ENCODE measurements around the gene LY86. TPM values are rescaled to one million over a fixed set of nuclear protein-coding genes. Genes with fewer than 3 reads are reported as not detected.

LY86 gene
- total and polyA plus RNA-seq, 3 donors from 2014 or later, result 0.87 to 3.5 (median 1.6) TPM

DNA sequence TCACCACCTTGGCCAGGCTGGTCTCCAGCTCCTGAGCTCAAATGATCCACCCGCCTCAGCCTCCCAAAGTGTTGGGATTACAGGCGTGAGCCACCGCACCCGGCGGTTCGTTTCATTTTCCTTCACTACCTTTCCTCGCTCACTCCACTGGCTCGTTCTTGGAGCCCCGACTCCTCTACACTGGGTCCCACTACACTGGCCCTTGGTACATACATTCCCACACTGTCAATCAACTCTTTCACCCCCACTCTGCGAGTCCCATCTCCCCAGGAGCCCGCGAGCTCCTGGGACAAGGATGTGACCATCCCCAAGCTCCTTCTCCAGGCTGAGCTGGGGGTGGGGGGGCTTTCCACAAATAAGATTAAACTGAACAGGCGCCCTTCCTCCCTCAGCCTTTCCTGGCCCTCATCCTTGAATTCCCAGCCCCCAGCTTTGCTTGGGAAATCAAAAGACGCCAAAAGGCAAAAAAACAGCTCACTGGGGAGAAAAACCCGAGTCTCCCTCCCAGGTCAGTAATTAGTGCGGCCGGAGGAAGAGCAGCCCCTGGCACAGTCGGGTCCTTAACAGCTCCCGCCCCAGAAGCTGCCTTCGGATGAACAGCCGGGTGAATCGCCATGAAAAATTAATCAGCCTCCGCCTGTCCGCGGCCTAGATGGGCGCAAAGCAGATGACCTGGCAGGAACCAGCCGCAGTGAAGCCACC is 42.8 kb upstream of the LY86 start:
- no peak for DNase-seq
- 25 to 35% methylated on average over 23 to 27 of the region's 27 CpGs for WGBS, 2 donors
- intact Hi-C loops (cut with DNase I; ENCODE audit: low total_unique reads), result no loop called here
- Histone ChIP-seq H3K27me3 (no peaks in the 10 kb centered on the region), H3K36me3 (ENCODE audit: low read depth, missing control alignments) (no peaks in the 10 kb centered on the region), H3K27ac (no peak overlapping the region), H3K4me1 (peaks cover 10% of the 10 kb centered on the region), H3K9me3 (no peaks in the 10 kb centered on the region), H3K4me3 (peak overlapping the region; percentile 43 to 65)
- TF ChIP-seq CTCF (IDR thresholded peaks at IDR 0.05), result no peak
- no peak for TF ChIP-seq POLR2A (IDR thresholded peaks at IDR 0.05)

- H3K4me3 ChIP-seq, result peak overlapping the region; percentile 43 to 65
- no peaks in the 10 kb centered on the region for H3K36me3 ChIP-seq (ENCODE audit: low read depth, missing control alignments)
- no peaks in the 10 kb centered on the region for H3K9me3 ChIP-seq
- H3K27me3 ChIP-seq, result no peaks in the 10 kb centered on the region
- 0 to 1% methylated on average over 9 to 64 of the region's 64 CpGs for WGBS, 2 donors
- TF ChIP-seq POLR2A (IDR thresholded peaks at IDR 0.05) (no peak), CTCF (IDR thresholded peaks at IDR 0.05) (no peak)
- no peak overlapping the region for H3K27ac ChIP-seq
- H3K4me1 ChIP-seq, result peaks cover 10% of the 10 kb centered on the region
- peak; percentile 55 for DNase-seq
- intact Hi-C loops (cut with DNase I; ENCODE audit: low total_unique reads), result no loop called here
Observed at GRCh38 chr6:6546318-6547109, 42.0 kb upstream of the LY86 start.

DNA sequence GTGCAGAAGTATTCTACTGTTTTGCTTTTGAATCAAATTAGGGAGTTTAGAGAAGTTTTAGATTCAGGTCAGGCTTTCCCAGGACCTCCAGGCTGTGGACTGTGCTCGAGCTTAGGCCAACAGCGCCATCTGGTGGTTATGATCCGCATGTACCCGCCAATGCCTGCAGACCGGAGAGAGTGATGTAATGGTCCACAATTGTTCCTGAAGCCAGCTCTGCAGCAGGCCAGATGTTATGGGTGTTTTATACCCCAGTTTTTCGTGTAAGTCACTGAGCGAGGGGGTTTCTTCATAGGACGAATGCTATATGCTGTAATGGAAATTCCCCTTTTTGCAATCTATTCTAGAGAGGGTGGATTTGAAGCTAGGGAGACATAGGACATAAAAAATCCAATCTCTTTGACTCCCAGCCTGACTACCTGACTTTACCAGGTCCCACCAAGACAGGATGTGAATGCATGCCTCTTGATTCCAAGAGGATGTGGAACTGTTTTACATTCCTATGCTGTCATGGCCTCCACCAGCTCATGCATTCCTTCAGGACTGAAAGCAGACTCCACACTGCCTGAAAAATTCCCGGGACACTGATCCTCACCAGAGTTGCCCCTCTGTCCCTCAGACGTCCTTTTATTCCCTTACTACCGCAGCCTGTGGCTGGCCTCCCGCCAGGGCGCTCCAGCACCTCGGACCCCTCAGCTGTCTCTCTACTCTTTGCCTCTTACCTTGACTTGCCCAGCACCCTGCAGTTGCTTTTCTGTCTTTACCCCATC is 41.2 kb upstream of the LY86 start:
- peaks cover 10% of the 10 kb centered on the region for H3K4me1 ChIP-seq
- TF ChIP-seq POLR2A (IDR thresholded peaks at IDR 0.05) (no peak), CTCF (IDR thresholded peaks at IDR 0.05) (peak; percentile 90 to 98 (median 97))
- no peaks in the 10 kb centered on the region for H3K27me3 ChIP-seq
- intact Hi-C loops (cut with DNase I; ENCODE audit: low total_unique reads), result no loop called here
- WGBS, 2 donors, result 10 to 17% methylated on average over 14 of the region's 14 CpGs
- H3K27ac ChIP-seq, result no peak overlapping the region
- DNase-seq, result peak; percentile 94
- H3K4me3 ChIP-seq, result peak overlapping the region; percentile 43 to 65
- no peaks in the 10 kb centered on the region for H3K9me3 ChIP-seq
- no peaks in the 10 kb centered on the region for H3K36me3 ChIP-seq (ENCODE audit: low read depth, missing control alignments)

GRCh38 chr6:6556161-6556737 is 32.3 kb upstream of the LY86 start:
- Histone ChIP-seq H3K27ac (no peak overlapping the region), H3K36me3 (ENCODE audit: low read depth, missing control alignments) (no peaks in the 10 kb centered on the region), H3K27me3 (no peaks in the 10 kb centered on the region), H3K9me3 (no peaks in the 10 kb centered on the region), H3K4me3 (no peak overlapping the region), H3K4me1 (no peaks in the 10 kb centered on the region)
- 58 to 70% methylated on average over 7 of the region's 7 CpGs for WGBS, 2 donors
- DNase-seq, result no peak
- TF ChIP-seq CTCF (IDR thresholded peaks at IDR 0.05) (no peak), POLR2A (IDR thresholded peaks at IDR 0.05) (no peak)
- intact Hi-C loops (cut with DNase I; ENCODE audit: low total_unique reads), result no loop called here

Data from testis (tissue), 3 donors.